Measurements from ENCODE around the gene CHMP5.

Gene CHMP5

DNA sequence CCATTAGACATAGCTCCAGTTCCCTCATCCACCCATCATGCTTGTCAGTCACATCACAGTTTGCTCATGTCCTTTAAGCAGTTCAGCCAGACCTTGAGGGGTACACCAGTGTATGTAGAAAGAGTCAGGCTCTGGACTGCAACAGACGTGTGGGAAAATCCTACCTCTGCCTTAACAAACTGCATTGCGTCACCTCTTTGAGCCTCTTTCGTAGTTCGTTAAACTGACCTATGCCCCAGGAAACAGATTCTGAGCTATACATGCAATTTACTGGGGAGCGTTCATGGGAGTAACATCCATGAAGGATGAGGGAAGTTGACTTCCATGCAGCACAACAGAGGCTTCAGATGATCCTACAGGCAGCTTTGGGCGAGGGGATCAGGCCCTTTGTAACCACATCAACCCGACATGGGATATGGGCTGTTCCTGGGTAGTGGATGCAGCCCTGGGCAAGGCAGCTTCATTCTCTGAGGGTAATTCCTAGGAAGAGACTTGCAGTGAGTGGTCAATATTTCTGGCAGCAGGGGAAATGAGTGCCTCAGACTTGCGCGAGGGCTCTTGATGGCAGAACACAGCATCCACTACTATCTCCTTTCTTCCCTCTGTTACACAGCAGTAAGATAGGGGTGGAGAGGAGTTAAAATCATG, 20.6 kb upstream of the CHMP5 start:
- DNase-seq: no peak

DNA sequence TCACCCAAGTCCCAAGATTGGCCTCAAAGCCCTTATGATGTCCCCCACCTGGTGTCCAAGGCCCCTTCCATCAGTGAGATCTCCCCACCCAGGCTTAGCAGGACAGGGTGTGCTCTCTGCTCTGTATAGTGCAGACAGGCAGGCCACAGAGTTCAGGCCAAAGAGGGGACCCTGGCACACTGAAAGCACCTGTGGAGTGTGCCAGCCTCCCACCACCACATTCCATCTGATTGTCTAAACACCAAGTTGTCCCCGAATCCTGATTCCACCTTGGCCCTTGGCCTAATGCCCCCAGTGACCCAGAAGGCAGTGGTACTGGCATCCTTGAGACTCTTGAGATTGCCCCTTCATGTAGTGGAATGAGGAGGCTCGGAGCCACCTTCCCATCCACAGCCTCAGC, 19.5 kb upstream of the CHMP5 start:
- DNase-seq: no peak

DNA sequence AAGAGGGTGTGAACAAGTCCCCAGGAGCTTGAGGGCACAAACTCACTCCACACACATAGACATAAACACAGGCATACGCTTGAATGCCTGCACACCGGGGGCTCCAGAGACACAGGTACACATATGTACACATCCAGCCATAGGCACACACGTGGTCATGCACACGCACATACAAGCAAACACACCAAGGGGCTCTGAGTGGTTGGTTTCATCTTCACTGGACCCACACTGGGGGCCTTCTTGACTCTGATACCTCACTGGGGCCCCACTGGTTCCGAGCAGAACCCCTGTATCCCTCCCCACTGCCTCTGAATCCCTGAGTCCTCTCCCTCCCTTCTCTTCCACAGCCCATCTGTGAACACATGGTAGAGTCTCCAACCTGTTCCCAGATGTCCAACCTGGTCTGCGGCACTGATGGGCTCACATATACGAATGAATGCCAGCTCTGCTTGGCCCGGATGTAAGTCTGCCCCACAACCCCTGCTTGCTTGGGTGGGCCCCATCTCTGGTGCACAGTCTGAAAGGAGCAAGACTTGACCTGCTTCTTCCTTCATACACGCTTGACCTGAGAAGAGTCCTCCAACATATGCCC, 18.5 kb upstream of the CHMP5 start:
- no peak for DNase-seq

DNA sequence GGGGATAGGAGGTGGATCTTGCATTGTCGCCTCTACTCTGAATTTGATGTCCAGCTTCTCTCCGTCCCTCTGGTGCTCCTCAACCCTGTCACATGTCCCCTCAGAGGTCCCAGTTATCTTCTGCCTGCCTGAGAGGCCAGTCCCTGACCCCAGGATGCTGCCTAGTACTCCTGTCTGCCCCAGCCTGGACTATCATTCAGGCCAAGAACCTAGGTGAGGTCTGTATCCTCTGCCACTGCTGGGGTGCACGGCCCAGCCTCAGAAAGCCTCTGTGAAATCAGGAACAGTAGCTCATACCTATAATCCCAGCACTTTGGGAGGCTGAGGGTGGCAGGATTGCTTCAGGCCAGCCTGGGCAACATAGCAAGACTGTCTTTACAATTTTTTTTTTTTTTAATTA, 16.2 kb upstream of the CHMP5 start:
- DNase-seq: no peak

DNA sequence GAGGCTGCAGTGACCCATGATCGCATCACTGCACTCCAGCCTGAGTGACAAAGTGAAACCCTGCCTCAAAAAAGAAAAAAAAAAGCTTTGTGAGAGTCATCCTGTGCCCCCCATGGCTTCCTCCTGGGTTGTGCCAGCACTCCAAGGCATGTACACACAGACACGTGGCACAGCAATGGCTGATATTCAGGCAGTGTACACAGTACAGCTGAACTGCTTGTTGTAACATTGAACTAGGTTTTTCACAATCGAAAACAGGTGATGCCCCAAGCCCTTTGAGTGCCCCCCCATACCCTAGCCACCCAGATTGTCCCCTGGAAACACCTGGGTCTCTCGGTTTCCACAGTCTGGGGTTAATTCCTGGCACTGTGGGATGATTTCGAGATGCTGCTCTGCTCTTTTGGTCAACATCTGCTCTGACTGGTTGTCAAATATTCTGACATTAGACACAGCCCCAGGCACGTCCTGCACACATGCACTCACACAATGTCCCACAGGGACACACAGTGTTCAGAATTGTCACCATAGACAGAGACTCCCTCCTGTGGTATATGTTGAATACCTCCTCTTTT, 15.7 kb upstream of the CHMP5 start:
- DNase-seq: no peak

DNA sequence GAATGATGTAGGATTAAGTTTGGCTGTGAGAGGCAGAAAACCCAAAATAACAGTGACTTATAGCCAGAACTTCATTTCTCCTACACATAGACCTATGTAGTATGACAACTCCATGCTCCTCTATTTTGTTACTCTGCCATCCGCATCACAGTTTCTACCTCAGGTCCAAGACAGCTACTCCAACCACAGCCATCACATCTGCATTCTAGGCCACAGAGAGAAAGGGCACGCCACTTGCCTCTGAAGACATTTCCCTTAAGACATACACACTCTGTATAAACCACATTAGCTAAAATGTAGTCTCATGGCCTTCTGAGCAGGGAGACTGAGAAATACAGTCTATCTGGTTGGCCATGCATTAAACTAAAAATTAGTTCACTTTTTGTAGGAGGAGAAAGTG, 14.9 kb upstream of the CHMP5 start:
- no peak for DNase-seq

DNA sequence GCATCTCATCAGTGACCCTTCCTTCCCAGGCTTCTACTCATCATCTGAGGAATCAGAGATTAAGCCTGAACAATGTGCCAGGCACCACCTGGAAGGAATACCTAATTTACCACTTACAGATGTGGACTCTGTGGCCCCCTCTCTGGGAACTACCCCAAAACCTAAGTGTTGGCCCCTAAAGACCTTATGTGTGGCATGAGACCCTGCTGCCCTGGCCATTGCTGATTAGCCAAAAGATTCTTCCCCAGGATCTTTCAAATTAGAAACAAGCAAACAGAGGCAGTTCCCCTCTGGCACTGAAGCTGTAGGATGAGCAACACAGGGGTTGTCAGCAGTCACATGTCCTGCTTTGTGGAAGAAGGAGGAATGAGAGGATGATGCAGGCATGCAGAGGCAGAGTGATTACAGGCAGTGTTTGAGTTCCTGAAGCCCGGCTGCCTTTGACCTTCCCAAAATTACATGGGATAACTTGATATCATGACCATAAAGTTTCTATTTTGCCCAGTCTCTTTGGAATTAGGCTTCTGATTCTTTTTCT, 14.3 kb upstream of the CHMP5 start:
- DNase-seq: no peak

DNA sequence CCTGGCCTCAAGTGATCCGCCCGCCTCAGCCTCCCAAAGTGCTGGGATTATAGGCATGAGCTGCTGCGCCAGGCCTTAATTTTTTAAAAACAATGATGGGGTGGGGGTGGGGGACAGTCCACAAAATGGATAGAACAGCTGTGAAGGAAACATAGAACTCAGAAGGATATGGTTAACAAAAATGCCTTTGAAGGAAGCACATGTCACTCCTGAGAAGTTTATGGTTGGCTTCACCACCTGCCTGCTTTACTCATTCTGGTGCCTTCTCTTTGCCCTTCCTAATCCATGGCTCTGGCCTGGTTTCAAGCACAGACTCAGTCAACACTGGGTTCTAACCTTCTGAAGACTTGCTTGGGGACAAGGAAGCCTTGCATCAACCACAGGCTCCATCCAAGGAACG, 10.6 kb upstream of the CHMP5 start:
- DNase-seq: no peak

DNA sequence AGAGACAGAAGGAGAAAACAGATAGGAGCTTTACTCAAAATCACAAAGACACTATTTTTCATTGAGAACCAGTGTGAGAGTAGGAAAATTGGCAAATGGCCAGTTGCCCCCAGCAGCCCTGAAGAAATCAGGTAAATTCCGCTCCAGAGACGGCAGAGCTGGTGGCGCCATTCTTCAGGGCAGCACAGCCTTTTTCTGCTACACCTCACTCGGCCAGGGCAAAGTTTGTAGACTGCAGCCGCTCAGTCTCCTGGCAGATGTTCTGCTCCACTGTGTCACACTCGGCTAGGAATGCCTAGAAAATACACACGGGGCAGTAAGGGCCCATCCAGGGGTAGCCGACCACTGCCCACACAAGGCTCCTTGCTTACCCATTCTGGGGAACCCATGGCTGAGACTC, 9.8 kb upstream of the CHMP5 start:
- no peak for DNase-seq

DNA sequence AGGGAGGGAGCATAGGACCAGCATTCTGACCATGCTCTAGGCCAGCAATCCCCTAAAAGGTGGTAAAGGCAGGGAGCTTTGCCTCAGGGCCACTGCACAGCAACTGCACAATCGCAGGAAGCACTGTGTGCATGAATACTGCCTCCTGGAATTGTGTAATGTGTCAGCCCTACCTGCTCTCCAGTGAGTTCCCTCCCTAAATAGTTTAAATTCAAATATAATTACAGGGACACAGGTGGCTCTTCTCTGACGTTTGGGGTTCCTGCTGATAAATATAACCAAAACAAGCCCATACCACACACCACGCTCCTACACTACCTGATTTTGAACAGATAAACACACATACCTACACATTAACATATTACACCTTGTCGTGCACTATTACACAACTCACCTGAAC, 9.4 kb upstream of the CHMP5 start:
- DNase-seq: no peak

DNA sequence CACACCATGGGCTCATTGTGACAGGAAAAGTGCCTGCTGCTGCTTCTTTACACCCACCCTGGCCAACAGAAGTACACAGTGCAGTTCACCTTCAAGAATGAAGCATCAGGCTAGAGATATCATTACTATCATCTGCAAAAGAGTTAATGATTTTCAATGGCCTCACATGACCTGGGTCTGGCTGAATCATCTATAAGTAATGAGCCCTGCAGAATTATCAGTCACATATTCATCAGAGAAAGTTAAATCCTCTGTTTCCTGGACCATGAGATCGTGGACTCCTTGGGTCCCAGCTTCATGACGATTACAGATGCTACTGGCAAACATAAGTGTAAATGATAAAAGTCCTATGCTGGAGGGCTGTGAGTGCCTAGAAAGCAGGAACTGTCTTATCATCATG, 8.6 kb upstream of the CHMP5 start:
- no peak for DNase-seq

DNA sequence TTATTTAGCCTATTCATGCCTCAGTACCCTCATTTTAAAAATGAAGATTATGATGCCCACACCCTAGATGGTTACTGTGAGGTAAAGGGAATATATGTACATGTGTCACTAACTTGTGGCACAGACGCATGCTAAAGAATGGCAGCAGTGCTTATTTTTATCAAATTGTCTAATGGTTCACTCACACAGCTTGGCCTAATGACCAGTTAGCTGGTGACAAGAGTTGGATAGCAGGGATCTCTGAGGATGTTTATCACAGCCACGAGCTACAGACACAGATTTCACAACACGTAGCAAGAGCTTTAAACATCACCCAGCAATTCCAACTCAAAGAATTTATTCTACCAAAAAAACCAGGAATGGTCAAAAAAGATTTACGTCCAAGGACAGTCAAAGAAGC, 7.6 kb upstream of the CHMP5 start:
- no peak for DNase-seq

DNA sequence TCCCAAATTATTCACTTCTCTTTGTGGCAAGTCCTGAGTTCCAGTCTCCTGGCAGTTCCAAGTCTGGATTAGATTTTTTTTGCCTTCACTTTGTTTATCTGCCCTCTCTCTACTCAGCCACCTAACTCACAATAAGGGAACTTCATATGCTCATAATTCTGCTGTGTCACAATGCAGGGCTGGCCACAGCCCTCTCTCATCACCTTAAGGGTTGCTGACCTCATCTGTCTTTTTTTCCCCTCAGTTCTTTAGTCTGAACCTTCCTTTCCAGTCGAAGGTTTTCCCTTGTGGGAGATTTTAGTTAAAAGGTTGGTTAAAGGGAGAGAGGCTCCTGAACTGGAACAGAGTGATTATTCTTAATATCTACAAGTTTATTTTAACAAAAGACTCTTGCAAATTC, 4.5 kb upstream of the CHMP5 start:
- no peak for DNase-seq

DNA sequence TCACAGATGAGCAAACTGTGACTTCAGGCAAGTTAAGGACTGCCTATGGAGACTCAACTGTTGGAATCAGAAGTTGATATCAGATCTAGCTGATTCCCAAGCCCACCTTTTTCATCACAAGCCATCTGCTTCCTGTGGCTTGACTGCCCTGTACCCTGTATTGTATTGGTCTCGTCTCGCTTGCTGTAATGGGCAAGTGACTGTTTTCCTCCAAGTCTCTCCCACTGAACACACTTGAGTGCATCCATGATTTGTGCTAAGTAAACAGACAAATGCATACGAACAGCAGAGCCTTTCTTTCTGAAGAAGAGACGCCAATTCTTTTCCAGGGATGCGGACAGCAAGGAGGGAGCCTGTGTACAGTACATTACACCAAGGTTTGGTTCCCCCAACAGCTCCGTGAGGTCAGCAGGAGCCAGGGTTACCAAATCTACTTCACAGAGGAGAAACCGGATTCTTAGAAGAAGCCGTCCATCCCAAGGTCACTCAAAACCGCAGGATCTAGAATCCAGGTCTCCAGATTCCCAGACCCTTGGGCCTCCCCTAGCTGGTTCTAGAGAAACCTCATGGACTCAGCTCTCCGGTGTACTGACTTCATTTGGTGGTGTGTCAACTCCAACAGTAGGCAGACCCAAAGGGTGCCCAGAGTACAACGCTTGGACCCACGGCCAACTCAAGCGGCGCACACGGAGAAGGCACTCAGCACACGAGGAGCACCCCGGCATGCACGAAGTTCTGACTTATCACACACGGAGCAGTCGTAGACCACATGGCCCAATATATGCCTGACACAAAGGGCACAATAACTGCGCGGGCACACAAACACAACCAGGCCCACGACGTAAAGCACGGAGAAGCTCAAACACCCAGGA, 1.5 kb upstream of the CHMP5 start:
- DNase-seq: peak; percentile 6

DNA sequence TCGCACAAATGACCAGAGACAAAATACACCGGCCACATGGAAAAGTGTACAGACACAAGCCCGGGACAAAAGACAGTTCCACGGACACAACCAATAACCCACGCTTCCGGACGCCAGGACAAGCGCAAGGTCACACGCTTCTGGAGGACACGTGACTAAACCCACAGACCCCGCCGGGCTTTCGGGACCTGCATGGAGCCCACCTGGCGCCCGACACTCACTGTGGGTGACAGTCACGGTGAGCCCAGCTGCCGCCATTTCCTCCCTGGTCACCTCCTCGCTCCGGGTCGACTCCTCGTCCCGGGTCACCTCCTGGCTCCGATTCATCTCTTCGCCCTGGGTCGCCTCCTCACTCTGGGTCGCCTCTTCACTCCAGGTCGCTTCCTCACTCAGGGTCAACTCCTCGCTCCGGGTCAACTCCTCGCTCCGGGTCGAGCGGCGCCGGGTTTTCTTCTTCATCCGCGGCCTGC, 811 bp upstream of the CHMP5 start:
- no peak for DNase-seq

DNA sequence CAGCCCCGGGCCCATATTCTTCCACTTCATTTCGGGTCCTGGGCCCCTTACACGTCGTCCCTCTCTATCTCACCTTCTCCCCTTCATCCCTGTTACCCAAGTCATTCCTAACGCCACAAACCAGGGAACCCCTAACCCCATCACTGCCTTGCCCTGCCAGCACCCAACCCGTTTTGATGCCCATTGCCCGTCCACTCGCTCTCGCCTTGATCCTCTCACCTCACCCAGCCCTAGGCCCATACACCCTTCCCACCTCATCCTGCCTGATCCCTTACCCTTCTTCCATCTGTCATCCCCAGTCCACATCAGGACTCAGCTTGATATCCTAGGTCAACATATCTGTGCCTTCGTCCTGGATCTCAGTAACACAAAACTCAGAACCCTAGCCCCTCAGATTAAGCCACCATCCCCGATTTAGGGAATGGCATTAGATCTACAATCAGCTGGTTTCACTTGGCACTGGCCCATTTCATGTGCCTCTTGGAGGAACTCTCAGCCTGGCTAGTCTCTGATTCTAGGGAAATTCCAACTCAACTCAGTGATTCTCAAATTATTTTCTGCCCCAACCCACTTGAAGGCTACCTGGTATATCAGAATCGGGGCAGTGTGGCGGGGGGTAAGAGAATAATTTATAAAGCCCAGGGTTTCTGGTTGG, 489 bp downstream of the CHMP5 start:
- no peak for DNase-seq

DNA sequence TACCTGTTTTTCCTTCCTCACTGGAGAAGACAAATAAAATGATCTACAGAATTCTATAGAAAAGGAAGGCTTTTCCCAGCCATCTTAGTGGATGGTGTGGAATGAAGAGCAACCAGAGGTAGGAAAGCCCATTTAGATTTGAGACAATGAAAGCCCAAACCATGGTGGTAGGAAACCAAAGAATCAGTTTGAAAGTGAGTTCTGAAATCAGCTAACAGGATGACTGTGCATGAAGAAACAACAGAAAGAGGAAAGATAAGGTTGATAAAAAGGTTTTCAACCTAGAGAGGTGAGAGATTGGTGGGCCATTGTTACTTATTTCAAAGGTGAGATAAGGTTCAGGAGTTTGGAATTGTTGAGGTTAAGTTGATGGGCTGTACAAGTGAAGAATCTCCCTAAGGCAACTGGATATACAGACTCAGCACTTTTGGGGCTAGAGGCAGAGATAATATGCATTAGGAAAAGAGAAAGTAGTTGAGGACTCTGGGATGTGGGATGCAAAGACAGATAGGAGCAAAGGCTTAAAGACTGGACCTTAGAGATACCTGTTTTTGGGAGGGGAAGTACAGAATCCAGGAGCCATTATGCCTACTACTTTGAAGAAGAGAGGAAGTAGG, 2.4 kb downstream of the CHMP5 start:
- no peak for DNase-seq

DNA sequence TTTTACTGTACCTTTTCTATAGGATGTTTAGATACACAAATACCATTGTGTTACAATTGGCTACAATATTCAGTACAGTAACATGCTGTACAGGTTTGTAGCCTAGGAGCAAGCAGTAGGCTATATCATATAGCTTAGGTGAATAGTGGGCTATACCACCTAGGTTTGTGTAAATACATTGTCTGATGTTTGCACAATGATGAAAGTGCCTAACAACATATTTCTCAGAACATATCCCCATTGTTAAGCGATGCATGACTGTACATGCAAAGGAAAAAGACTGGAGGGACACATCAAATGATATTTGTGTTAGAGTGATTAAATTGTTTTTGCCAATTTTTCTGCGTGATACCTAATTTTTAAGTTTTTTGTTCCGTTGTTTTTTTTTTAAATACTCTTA, 5.3 kb downstream of the CHMP5 start:
- DNase-seq: no peak

DNA sequence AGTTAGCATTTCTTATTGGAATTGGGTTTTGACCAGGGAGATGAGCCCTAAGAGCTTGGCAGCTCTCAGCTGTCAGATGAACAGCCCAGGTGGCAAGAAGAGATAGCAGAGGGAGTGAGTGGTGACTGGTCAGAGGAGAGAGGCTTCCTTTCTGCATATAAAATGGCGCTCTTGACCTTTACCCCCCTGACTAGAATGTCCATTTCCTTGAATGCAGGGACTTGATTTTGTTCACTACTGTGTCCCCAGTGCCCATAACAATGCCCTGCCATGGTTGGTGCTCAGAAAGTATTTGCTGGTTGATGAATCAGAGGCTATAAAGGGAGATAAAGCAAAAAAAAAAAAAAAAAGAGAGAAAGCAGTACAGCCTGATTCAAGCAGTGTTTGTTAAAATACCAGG, 7.2 kb downstream of the CHMP5 start:
- no peak for DNase-seq

DNA sequence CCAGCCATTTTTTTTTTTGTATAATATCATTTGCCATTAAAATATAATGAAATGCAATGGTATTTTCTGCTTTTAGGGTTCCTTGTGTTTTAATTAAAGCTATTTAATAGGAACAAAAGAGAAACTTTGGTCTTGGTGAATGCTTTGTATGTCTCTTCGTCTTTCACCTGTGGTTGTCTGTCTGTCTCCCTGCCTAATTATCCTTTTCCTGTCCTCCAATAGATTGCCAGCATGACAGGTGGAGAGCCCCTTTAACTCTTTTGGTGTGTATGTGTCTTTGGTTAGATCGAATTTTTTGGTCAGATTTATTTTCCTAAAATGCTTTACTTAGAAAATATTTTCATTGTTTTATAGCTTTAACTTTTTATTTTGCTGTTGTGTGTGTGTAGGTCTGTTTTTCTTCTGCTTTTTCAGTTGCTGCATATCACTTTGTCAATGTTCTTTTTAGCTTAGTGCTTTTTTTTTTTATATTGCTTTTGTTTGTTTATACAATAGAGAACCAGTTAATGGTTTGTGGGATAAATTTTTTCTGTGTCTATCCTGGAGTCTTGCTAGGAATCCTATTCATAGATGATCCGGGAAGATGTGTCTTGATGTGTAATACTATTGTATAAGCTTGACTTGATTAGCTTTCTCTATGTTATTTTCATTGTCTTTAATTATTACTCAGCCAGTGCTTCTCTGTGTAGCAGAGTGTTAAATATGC, 8.6 kb downstream of the CHMP5 start:
- DNase-seq: no peak

DNA sequence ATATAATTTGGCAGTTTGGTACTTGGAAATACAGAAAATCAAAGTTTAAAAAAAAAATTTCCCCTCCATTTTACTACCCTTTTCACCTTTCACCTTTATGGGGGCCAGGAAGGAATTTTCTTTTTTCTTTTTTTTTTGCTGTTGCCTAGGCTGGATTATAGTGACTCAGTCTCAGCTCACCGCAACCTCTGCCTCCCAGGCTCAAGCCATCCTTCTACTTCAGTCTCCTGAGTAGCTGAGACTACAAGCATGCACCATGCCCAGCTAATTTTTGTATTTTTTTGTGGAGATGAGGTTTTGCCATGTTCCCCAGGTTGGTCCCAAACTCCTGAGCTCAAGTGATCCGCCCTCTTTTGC, 9.1 kb downstream of the CHMP5 start:
- DNase-seq: no peak

DNA sequence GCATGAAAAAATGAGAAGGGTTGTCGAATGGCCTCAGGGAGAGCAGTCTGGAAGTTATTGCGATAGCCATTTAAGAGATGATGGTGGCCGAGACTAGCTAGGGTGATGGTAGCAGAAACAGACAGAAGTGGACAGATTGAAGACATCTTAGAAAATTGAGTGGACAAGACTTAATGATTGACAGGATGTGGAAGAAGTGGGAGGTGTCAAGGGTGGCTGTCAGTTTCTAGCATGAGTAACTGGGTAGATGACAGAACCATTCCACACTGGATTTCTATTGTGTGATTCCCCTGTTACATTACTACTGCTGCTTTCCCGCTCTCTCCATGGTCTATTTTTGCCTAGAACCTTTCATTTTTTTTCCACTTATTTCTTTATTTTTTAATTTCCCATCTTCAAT, 12.6 kb downstream of the CHMP5 start:
- DNase-seq: no peak
